HEK293T (cell line): ENCODE data around the gene KREMEN1.

ENCODE experiments used
- ARNT ChIP-seq: fragments of 450-650 bp; IDR thresholded peaks from 2 replicates; pipeline ENCODE4 v1.6.1; 2017; ENCODE audit warnings: mild to moderate bottlenecking
- BHLHE40 ChIP-seq: fragments of 450-650 bp; IDR thresholded peaks from 2 replicates; pipeline ENCODE4 v1.6.1; 2016; ENCODE audit warnings: mild to moderate bottlenecking, moderate library complexity, borderline replicate concordance
- FOXA1 ChIP-seq: fragments of 450-650 bp; IDR thresholded peaks from 2 replicates; pipeline ENCODE4 v1.6.1; 2016; ENCODE audit warnings: mild to moderate bottlenecking
- HDGF ChIP-seq: fragments of 450-650 bp; IDR thresholded peaks from 2 replicates; pipeline ENCODE4 v1.6.1; 2017; ENCODE audit warnings: antibody characterized with exemption, borderline replicate concordance
- SP1 ChIP-seq: fragments of 450-650 bp; IDR thresholded peaks from 2 replicates; pipeline ENCODE4 v1.6.1; 2017
- SUZ12 ChIP-seq: fragments of 450-650 bp; IDR thresholded peaks from 2 replicates; pipeline ENCODE4 v1.6.1; 2016; ENCODE audit warnings: mild to moderate bottlenecking
- ZNF384 ChIP-seq: fragments of 450-650 bp; IDR thresholded peaks from 2 replicates; pipeline ENCODE4 v1.6.1; 2016

DNA sequence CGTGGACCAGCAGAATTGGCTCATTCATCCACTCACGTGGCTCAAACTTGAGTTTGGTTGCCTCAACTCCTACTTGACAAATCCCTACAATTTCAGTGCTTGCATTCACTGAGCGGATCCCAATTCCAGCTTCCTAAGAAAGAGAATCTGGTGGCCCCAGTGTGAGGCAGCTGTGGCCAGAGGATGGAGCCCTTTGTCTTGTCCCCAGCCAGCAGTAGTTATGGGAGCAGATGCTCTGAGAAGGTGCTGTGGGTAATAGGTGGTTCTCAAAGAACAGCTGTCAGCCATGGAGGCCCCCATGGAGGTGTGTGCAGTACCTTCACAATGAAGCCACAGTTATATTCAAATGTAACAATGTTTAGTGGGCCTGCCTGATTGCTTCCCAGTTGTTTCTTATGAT lies 39.3 kb downstream of the KREMEN1 start:
- TF ChIP-seq SUZ12, result no peak
- TF ChIP-seq ZNF384, result no peak
- no peak for TF ChIP-seq SP1
- TF ChIP-seq BHLHE40, result no peak
- no peak for TF ChIP-seq HDGF
- TF ChIP-seq FOXA1, result no peak
- no peak for TF ChIP-seq ARNT
